ENCODE measurements around the gene SPATA19. TPM values are rescaled to one million over a fixed set of nuclear protein-coding genes. Genes with fewer than 3 reads are reported as not detected.

SPATA19 gene
- not detected for total RNA-seq
- total RNA-seq (2013): not detected

GRCh38 chr11:133845413-133845812 lies at the start of gene SPATA19:
TSS of gene SPATA19 (minus strand) at chr11:133845513. CDS start at chr11:133845446, 67 bp downstream.
- no peak for TF ChIP-seq CTCF (IDR thresholded peaks at IDR 0.05)
- 73% methylated on average over 1 of the region's 2 CpGs for WGBS (ENCODE audit: insufficient coverage)
- H3K27me3 Mint-ChIP-seq (ENCODE audit: low read depth in 2 of 2): peaks cover 7 to 9% of the 10 kb centered on the region in 2 donors
- Histone ChIP-seq H3K27me3 (ENCODE audit: control insufficient read depth, insufficient read depth, low read length) (no peaks in the 10 kb centered on the region), H3K9me3 (ENCODE audit: control insufficient read depth, insufficient read depth, low read length) (no peaks in the 10 kb centered on the region), H3K4me3 (ENCODE audit: low read length) (no peak within 1 kb of the TSS), H3K27ac (ENCODE audit: low read length) (no peak within 1 kb of the TSS), H3K36me3 (ENCODE audit: control insufficient read depth, insufficient read depth, low read length) (no peaks in the 10 kb centered on the region), H3K4me1 (ENCODE audit: control insufficient read depth, insufficient read depth, low read length) (no peaks in the 10 kb centered on the region)
- ATAC-seq (no peak), DNase-seq (no peak)
- H3K27ac Mint-ChIP-seq: no peak within 1 kb of the TSS
- H3K4me3 Mint-ChIP-seq: no peak within 1 kb of the TSS
- H3K36me3 Mint-ChIP-seq: no peaks in the 10 kb centered on the region
- H3K4me1 Mint-ChIP-seq: no peaks in the 10 kb centered on the region
- intact Hi-C loops (cut with micrococcal nuclease): no loop called here
- peaks cover 0 to 2% of the 10 kb centered on the region in 2 donors for H3K9me3 Mint-ChIP-seq

GRCh38 chr11:133895061-133895479 lies 49.8 kb upstream of the SPATA19 start:
- peaks cover 5 to 21% of the 10 kb centered on the region in 2 donors for H3K27me3 Mint-ChIP-seq (ENCODE audit: low read depth in 2 of 2)
- H3K27ac Mint-ChIP-seq: no peak overlapping the region
- Histone ChIP-seq H3K36me3 (ENCODE audit: control insufficient read depth, insufficient read depth, low read length) (no peaks in the 10 kb centered on the region), H3K27ac (ENCODE audit: low read length) (no peak overlapping the region), H3K9me3 (ENCODE audit: control insufficient read depth, insufficient read depth, low read length) (no peaks in the 10 kb centered on the region), H3K27me3 (ENCODE audit: control insufficient read depth, insufficient read depth, low read length) (no peaks in the 10 kb centered on the region), H3K4me1 (ENCODE audit: control insufficient read depth, insufficient read depth, low read length) (no peaks in the 10 kb centered on the region), H3K4me3 (ENCODE audit: low read length) (no peak overlapping the region)
- intact Hi-C loops (cut with micrococcal nuclease): no loop called here
- TF ChIP-seq CTCF (IDR thresholded peaks at IDR 0.05): no peak
- no peaks in the 10 kb centered on the region for H3K36me3 Mint-ChIP-seq
- ATAC-seq: no peak
- no peak overlapping the region for H3K4me3 Mint-ChIP-seq
- H3K9me3 Mint-ChIP-seq: no peaks in the 10 kb centered on the region
- WGBS (ENCODE audit: insufficient coverage): 58% methylated on average over 10 of the region's 10 CpGs
- no peaks in the 10 kb centered on the region for H3K4me1 Mint-ChIP-seq
- no peak for DNase-seq

- TF ChIP-seq CTCF (IDR thresholded peaks at IDR 0.05): no peak
- no peaks in the 10 kb centered on the region for H3K9me3 ChIP-seq (ENCODE audit: control insufficient read depth, insufficient read depth, low read length)
- Mint-ChIP-seq H3K36me3 (no peaks in the 10 kb centered on the region), H3K27ac (no peak overlapping the region), H3K9me3 (no peaks in the 10 kb centered on the region), H3K4me3 (no peak overlapping the region), H3K4me1 (no peaks in the 10 kb centered on the region), H3K27me3 (ENCODE audit: low read depth in 2 of 2) (peaks cover 5 to 23% of the 10 kb centered on the region in 2 donors)
- intact Hi-C loops (cut with micrococcal nuclease): no loop called here
- no peak for DNase-seq
- H3K4me3 ChIP-seq (ENCODE audit: low read length): no peak overlapping the region
- H3K27ac ChIP-seq (ENCODE audit: low read length): no peak overlapping the region
- no peaks in the 10 kb centered on the region for H3K27me3 ChIP-seq (ENCODE audit: control insufficient read depth, insufficient read depth, low read length)
- no peaks in the 10 kb centered on the region for H3K4me1 ChIP-seq (ENCODE audit: control insufficient read depth, insufficient read depth, low read length)
- ATAC-seq: no peak
- WGBS (ENCODE audit: insufficient coverage): 90% methylated on average over 13 of the region's 14 CpGs
- no peaks in the 10 kb centered on the region for H3K36me3 ChIP-seq (ENCODE audit: control insufficient read depth, insufficient read depth, low read length)
Observed at GRCh38 chr11:133893381-133893780, 48.1 kb upstream of the SPATA19 start.

Data from natural killer cell (primary cell).